Stomach (tissue), 9 donors: Measurements from ENCODE around the gene DENND4A. TPM values are rescaled to one million over a fixed set of nuclear protein-coding genes. Genes with fewer than 3 reads are reported as not detected.
"Not testable (repeated sequence)": the region's sequence is repeated elsewhere in the genome, so short reads cannot be mapped to it uniquely, and the experiment has no call there.

Experiments used
- DNase-seq, 2 donors: peaks; one replicate each; pipeline versions ENCODE4 v3.0.0 to v3.0.0-alpha.2; 2013 to 2019
- H3K27ac ChIP-seq, 5 donors: fragments of 200-600 bp in 4 of 5; sonication (generic) in 4 of 5; one replicate each; pipeline ENCODE4 v1.5.1; 2013 to 2019; ENCODE audit warnings: mild to moderate bottlenecking in 1 of 5, moderate library complexity in 1 of 5
- H3K27me3 ChIP-seq, 3 donors: fragments of 200-600 bp; sonication (generic); one replicate each; pipeline ENCODE4 v1.5.1; 2017 to 2019; ENCODE audit warnings: mixed run types in 1 of 3
- H3K36me3 ChIP-seq, 4 donors: fragments of 200-600 bp; sonication (generic); 1 replicate in 3 of 4; 2 replicates in 1 of 4; pipeline ENCODE4 v1.5.1; 2016 to 2019
- H3K4me1 ChIP-seq, 4 donors: fragments of 200-600 bp; sonication (generic); one replicate each; pipeline ENCODE4 v1.5.1; 2016 to 2019
- H3K4me3 ChIP-seq, 4 donors: fragments of 200-600 bp; sonication (generic) in 3 of 4; one replicate each; pipeline ENCODE4 v1.5.1; 2016 to 2019; ENCODE audit warnings: mild to moderate bottlenecking in 1 of 4
- H3K9me3 ChIP-seq, 4 donors: fragments of 200-600 bp; sonication (generic); one replicate each; pipeline ENCODE4 v1.5.1; 2016 to 2019
- EP300 ChIP-seq: sonication (generic); formaldehyde crosslinking; IDR thresholded peaks from one replicate; pipeline ENCODE4 v1.6.1; 2017; ENCODE audit warnings: antibody characterized with exemption
- POLR2A ChIP-seq, 4 donors: fragments of 450-650 bp; IDR thresholded peaks; one replicate each; pipeline ENCODE4 v1.6.1; 2016; ENCODE audit warnings: antibody characterized with exemption in 4 of 4, control low read depth in 2 of 4, mild to moderate bottlenecking in 1 of 4, moderate library complexity in 1 of 4
- POLR2AphosphoS5 ChIP-seq, 3 donors: sonication (generic); formaldehyde crosslinking; IDR thresholded peaks; one replicate each; pipeline ENCODE4 v1.6.1; 2016; ENCODE audit warnings: antibody characterized with exemption in 3 of 3
- WGBS, 5 donors: extraction: QIAGEN DNeasy Blood & Tissue Kit in 3 of 5; methylation state at CpG; one replicate each; pipeline versions ENCODE4 v1.1.5 to v1.1.7; 2013 to 2018; 5-methylcytosine and 5-hydroxymethylcytosine counted together
- intact Hi-C: fragments of 100-400 bp; cut with DNase I; formaldehyde crosslinking; loops from one replicate; pipeline ENCODE4 v1.15.1; 2023; ENCODE audit warnings: low total_unique reads
- polyA plus RNA-seq, 3 donors: library from polyadenylated mRNA; stranded (reverse); fragments of 200-250 nt; gene quantifications; one replicate each; pipeline ENCODE4 v1.2.3, GENCODE V29; 2013
- total RNA-seq, 5 donors: library from RNA; depleted of rRNA; stranded (reverse); fragments of >200 nt; gene quantifications; one replicate each; pipeline versions ENCODE4 v1.1.0 to v1.2.3, GENCODE V29; 2014 to 2016
- TF ChIP-seq, protein P1 (sequence below), 7 experiments: fragments of 450-650 bp in 4 of 7; fragments of 200-600 bp in 3 of 7; sonication (generic) in 3 of 7; IDR thresholded peaks; one replicate each; pipeline ENCODE4 v1.5.1; 2016 to 2019; ENCODE audit warnings: antibody characterized with exemption in 7 of 7, control low read depth in 2 of 7, mild to moderate bottlenecking in 1 of 7
- donor health status: healthy with polysubstance abuse.
- donor health status: Bipolar disorder and iron deficiency.
- donor health status: healthy.

Gene DENND4A
- total and polyA plus RNA-seq, 8 donors, result 5.0 to 60.6 (median 24.2) TPM

DNA sequence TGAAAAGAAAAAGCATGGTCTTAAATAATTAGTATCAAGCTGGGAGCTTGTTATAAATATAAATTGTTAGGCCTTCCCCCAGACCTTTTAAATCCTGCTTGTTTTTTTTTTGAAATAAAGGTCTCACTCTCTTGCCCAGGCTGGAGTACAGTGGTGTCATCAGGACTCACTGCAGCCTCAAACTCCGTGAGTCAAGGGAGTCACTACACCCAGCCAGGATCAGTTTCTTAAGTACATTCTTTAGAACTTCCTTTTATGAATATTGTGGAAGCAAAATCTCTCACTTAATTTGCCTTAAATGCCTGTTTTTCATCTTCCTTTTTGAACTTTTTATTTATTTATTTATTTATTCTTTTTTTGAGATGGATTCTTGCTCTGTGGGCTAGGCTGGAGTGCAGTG lies 20.8 kb upstream of the DENND4A start:
- intact Hi-C loops, result no loop called here
- TF ChIP-seq POLR2A (IDR thresholded peaks at IDR 0.05) (no peak), EP300 (no peak), POLR2AphosphoS5 (IDR thresholded peaks at IDR 0.05) (no peak)
- TF ChIP-seq, protein P1, sequence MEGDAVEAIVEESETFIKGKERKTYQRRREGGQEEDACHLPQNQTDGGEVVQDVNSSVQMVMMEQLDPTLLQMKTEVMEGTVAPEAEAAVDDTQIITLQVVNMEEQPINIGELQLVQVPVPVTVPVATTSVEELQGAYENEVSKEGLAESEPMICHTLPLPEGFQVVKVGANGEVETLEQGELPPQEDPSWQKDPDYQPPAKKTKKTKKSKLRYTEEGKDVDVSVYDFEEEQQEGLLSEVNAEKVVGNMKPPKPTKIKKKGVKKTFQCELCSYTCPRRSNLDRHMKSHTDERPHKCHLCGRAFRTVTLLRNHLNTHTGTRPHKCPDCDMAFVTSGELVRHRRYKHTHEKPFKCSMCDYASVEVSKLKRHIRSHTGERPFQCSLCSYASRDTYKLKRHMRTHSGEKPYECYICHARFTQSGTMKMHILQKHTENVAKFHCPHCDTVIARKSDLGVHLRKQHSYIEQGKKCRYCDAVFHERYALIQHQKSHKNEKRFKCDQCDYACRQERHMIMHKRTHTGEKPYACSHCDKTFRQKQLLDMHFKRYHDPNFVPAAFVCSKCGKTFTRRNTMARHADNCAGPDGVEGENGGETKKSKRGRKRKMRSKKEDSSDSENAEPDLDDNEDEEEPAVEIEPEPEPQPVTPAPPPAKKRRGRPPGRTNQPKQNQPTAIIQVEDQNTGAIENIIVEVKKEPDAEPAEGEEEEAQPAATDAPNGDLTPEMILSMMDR (IDR thresholded peaks at IDR 0.05), result no peak
- H3K9me3 ChIP-seq, result peaks cover 0 to 8% (median 0%) of the 10 kb centered on the region in 4 donors
- H3K36me3 ChIP-seq, result no peaks in the 10 kb centered on the region
- no peaks in the 10 kb centered on the region for H3K4me1 ChIP-seq
- H3K27me3 ChIP-seq, result no peaks in the 10 kb centered on the region
- no peak overlapping the region for H3K4me3 ChIP-seq
- 83 to 95% (median 92%) methylated on average over 1 of the region's 1 CpG for WGBS, 5 donors
- DNase-seq, result no peak
- no peak overlapping the region for H3K27ac ChIP-seq

DNA sequence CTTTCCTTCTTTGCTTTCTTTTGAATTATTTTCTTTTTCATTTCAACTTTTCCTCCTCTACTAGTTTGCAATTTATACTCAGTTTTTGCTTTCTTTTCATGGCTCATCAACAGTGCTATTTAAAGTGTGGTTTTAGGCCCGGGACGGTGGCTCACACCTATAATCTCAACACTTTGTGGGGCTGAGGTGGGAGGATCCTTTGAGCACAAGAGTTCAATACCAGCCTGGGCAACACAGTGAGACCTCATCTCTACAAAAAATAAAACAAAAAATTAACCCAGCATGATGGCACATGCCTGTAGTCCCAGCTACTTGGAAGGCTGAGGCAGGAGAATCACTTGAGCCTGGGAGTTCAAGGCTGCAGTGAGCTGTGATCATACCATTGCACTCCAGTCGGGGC lies 20.4 kb upstream of the DENND4A start:
- Histone ChIP-seq H3K27ac (no peak overlapping the region), H3K36me3 (no peaks in the 10 kb centered on the region), H3K4me3 (no peak overlapping the region), H3K27me3 (no peaks in the 10 kb centered on the region), H3K9me3 (peaks cover 0 to 8% (median 0%) of the 10 kb centered on the region in 4 donors), H3K4me1 (no peaks in the 10 kb centered on the region)
- intact Hi-C loops, result no loop called here
- 59 to 91% (median 79%) methylated on average over 3 of the region's 3 CpGs for WGBS, 5 donors
- DNase-seq, result no peak
- TF ChIP-seq, protein P1 (IDR thresholded peaks at IDR 0.05), result no peak
- TF ChIP-seq POLR2A (IDR thresholded peaks at IDR 0.05) (no peak), POLR2AphosphoS5 (IDR thresholded peaks at IDR 0.05) (no peak), EP300 (no peak)

DNA sequence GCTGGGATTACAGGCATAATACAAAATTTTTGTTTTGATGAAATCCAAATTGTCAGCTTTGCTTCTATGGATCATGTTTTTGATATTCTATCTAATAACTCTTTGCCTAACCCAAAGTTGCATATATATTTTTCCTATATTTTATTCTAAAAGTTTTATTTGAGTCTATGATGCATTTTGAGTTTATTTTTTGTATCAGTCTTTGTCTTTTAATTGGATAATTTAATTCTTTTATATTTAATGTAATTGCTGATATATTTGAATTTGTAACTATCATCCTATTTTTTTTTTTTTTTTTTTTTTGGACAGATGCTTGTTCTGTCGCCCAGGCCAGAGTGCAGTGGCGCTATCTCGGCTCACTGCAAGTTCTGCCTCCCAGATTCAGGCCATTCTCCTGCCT lies 19.7 kb upstream of the DENND4A start:
- no peaks in the 10 kb centered on the region for H3K36me3 ChIP-seq
- peaks cover 0 to 8% (median 0%) of the 10 kb centered on the region in 4 donors for H3K9me3 ChIP-seq
- no peak overlapping the region for H3K4me3 ChIP-seq
- TF ChIP-seq, protein P1 (IDR thresholded peaks at IDR 0.05), result no peak
- TF ChIP-seq EP300, result no peak
- no peak for TF ChIP-seq POLR2AphosphoS5 (IDR thresholded peaks at IDR 0.05)
- no peak for TF ChIP-seq POLR2A (IDR thresholded peaks at IDR 0.05)
- no peaks in the 10 kb centered on the region for H3K27me3 ChIP-seq
- WGBS, 5 donors, result 98 to 100% (median 100%) methylated on average over 3 of the region's 3 CpGs
- H3K27ac ChIP-seq, result no peak overlapping the region
- H3K4me1 ChIP-seq, result no peaks in the 10 kb centered on the region
- intact Hi-C loops, result no loop called here
- DNase-seq, result no peak

DNA sequence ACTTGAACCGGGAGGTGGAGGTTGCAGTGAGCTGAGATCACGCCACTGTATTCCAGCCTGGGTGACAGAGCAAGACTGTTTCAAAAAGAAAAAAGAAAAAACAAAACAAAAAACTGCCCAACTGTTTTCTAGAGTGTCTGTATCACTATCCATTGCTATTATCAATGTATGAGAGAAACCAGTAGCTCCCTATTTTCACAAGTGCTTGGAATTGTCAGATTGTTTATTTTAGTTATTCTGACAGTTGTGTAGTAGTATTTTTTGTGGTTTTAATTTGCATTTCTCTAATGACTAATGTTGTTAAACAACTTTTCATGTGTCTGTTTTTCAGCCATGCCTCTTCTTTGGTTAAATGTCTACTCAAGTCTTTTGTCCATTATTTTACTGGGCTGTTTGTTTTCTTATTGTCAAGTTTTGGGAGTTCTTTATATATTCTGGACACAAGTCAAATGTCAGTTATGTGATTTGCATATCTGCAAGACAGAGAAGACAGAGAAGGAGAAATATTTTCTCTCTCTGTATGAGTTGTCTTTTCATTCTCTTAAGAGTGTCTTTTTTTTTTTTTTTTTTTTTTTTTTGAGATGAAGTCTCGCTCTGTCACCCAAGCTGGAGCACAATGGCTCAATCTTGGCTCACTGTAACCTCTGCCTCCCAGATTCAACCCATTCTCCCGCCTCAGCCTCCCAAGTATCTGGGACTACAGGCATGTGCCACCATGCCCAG lies 19.1 kb upstream of the DENND4A start:
- H3K27me3 ChIP-seq, H3K4me1 ChIP-seq, H3K9me3 ChIP-seq, DNase-seq, H3K4me3 ChIP-seq, H3K36me3 ChIP-seq, H3K27ac ChIP-seq, intact Hi-C loops: not testable (repeated sequence)
- WGBS, 5 donors, result 90 to 99% (median 93%) methylated on average over 4 of the region's 4 CpGs

DNA sequence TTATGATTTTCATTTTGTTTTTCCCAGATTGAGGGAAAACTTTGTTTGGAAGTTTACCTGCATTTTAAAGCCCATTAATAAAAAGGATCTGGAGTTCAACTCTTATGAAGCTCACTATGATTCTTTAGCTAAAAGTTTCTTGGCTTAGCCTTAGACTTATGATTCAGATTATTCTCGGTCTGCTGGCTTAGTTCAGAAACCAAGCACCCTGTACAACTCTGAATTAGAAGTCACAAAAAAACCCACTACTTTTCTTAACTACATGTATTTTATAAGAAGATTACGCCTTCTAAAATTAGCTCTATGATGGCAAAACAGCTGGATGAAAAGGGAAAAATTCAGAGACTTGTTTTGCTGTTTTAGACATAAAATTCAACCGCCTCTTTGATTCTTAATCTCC lies 14.3 kb upstream of the DENND4A start:
- Histone ChIP-seq H3K4me1 (peaks cover 0 to 12% (median 5%) of the 10 kb centered on the region in 4 donors), H3K4me3 (no peak overlapping the region), H3K27ac (no peak overlapping the region), H3K9me3 (no peaks in the 10 kb centered on the region), H3K36me3 (no peaks in the 10 kb centered on the region), H3K27me3 (no peaks in the 10 kb centered on the region)
- no peak for DNase-seq
- no peak for TF ChIP-seq POLR2AphosphoS5 (IDR thresholded peaks at IDR 0.05)
- TF ChIP-seq, protein P1 (IDR thresholded peaks at IDR 0.05), result no peak
- TF ChIP-seq EP300, result no peak
- WGBS, 5 donors, result 49 to 72% (median 65%) methylated on average over 3 of the region's 3 CpGs
- intact Hi-C loops, result no loop called here
